Heart left ventricle (tissue), 13 donors: ENCODE results near the gene SOX10.
"Not testable (repeated sequence)": the region's sequence is repeated elsewhere in the genome, so short reads cannot be mapped to it uniquely, and the experiment has no call there.

Source experiments
- POLR2A ChIP-seq, 2 donors: fragments of 450-650 bp; IDR thresholded peaks; one replicate each; pipeline ENCODE4 v1.6.1; 2017; ENCODE audit warnings: antibody characterized with exemption in 2 of 2, mild to moderate bottlenecking in 2 of 2, moderate library complexity in 2 of 2
- TF ChIP-seq, protein P1 (sequence below), 12 donors: fragments of 200-600 bp; sonication (generic) in 4 of 12; IDR thresholded peaks; one replicate each; pipeline versions ENCODE4 v1.5.0 to v1.8.0; 2018 to 2022; ENCODE audit warnings: antibody characterized with exemption in 12 of 12, mild to moderate bottlenecking in 5 of 12
- donor health status: ischemic (EF 13 %, LVEDD 7.1; RV severe dilation, severe dysfunction).
- donor health status: DM: no; HTN: yes; CAD: no.
- donor health status: DM: no; HTN: no; CAD: no.
- donor health status: ischemic (EF 25% LVEDD 6.9; RV normal size, moderate dysfunction).
- donor health status: ischemic (EF 25% LVEDD 5.7; RV mildly dilated, moderate dysfunction).
- donor health status: ischemic (EF 35%, LVEDD 5.7; RV mildly dilated, moderate dysfunction).
- donor health status: nonischemic (EF 11% LVEDD 7.7; RV severe dilation, severe dysfunction).
- donor health status: DM: yes; HTN: yes; CAD: no.
- donor health status: PGD.
- donor health status: ischemic (EF 29% LVEDD 5.4; RV normal size, mild dysfunction).
- donor health status: nonischemic (EF 23%, LVEDD 6.1; RV moderate dilation, normal function).

DNA sequence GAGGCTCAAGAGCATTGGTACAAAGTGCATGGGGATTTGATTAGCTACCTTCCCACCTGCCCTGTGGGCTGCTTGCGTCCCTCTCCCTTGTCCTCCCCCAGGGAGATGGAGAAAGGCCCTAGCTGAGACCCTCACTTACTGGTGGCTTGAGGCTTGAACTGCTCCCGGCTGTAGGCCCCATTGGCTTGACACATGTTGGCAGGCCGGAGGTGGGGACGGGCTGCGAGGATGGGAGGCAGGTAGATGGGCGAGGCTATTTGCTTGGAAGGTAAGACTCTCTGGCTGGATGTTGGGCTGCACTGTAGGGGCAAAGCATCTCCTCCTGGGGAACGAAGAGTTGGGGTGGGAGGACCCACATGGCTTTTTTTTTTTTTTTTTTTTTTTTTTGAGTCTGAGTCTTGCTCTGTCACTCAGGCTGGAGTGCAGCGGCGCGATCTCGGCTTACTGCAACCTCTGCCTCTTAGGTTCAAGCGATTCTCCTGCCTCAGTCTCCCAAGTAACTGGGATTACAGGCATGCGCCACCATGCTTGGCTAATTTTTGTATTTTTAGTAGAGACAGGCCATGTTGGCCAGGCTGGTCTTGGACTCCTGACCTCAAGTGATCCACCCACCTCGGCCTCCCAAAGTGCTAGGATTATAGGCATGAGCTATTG is 37.1 kb downstream of the SOX10 start:
- TF ChIP-seq, protein P1, sequence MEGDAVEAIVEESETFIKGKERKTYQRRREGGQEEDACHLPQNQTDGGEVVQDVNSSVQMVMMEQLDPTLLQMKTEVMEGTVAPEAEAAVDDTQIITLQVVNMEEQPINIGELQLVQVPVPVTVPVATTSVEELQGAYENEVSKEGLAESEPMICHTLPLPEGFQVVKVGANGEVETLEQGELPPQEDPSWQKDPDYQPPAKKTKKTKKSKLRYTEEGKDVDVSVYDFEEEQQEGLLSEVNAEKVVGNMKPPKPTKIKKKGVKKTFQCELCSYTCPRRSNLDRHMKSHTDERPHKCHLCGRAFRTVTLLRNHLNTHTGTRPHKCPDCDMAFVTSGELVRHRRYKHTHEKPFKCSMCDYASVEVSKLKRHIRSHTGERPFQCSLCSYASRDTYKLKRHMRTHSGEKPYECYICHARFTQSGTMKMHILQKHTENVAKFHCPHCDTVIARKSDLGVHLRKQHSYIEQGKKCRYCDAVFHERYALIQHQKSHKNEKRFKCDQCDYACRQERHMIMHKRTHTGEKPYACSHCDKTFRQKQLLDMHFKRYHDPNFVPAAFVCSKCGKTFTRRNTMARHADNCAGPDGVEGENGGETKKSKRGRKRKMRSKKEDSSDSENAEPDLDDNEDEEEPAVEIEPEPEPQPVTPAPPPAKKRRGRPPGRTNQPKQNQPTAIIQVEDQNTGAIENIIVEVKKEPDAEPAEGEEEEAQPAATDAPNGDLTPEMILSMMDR (IDR thresholded peaks at IDR 0.05): not testable (repeated sequence)
- not testable (repeated sequence) for TF ChIP-seq POLR2A (IDR thresholded peaks at IDR 0.05)
